Measurements from ENCODE around the gene CCR1. TPM values are rescaled to one million over a fixed set of nuclear protein-coding genes. Genes with fewer than 3 reads are reported as not detected.

The CCR1 gene
- total RNA-seq, 3 donors from 2014 or later: 4.3 to 15.0 (median 9.2) TPM

GRCh38 chr3:46221938-46222337 lies 13.8 kb upstream of the CCR1 start:
- intact Hi-C loops (cut with DNase I; ENCODE audit: low total_unique reads): no loop called here
- Histone ChIP-seq H3K4me3 (no peak overlapping the region), H3K27ac (no peak overlapping the region), H3K4me1 (no peaks in the 10 kb centered on the region), H3K36me3 (no peaks in the 10 kb centered on the region), H3K9me3 (peaks cover 0 to 10% of the 10 kb centered on the region in 2 donors), H3K27me3 (no peaks in the 10 kb centered on the region)
- TF ChIP-seq CTCF (IDR thresholded peaks at IDR 0.05): no peak
- TF ChIP-seq POLR2A (IDR thresholded peaks at IDR 0.05): no peak
- no peak for TF ChIP-seq POLR2AphosphoS5 (IDR thresholded peaks at IDR 0.05)
- DNase-seq (ENCODE audit: low spot score in 2 of 2): no peak

- peaks cover 0 to 8% of the 10 kb centered on the region in 2 donors for H3K9me3 ChIP-seq
- H3K4me1 ChIP-seq: no peaks in the 10 kb centered on the region
- no peak overlapping the region for H3K27ac ChIP-seq
- no peak overlapping the region for H3K4me3 ChIP-seq
- no peaks in the 10 kb centered on the region for H3K27me3 ChIP-seq
- intact Hi-C loops (cut with DNase I; ENCODE audit: low total_unique reads): no loop called here
- DNase-seq (ENCODE audit: low spot score in 2 of 2): no peak
- H3K36me3 ChIP-seq: no peaks in the 10 kb centered on the region
- TF ChIP-seq POLR2A (IDR thresholded peaks at IDR 0.05) (no peak), POLR2AphosphoS5 (IDR thresholded peaks at IDR 0.05) (no peak), CTCF (IDR thresholded peaks at IDR 0.05) (no peak)
Measured at GRCh38 chr3:46221391-46221790, 13.3 kb upstream of the CCR1 start.

- Histone ChIP-seq H3K36me3 (no peaks in the 10 kb centered on the region), H3K27me3 (no peaks in the 10 kb centered on the region)
- intact Hi-C loops (cut with DNase I; ENCODE audit: low total_unique reads): no loop called here
Measured at GRCh38 chr3:46218196-46218709, 10.1 kb upstream of the CCR1 start.

GRCh38 chr3:46215810-46216414 lies 7.8 kb upstream of the CCR1 start:
- Histone ChIP-seq H3K9me3 (no peaks in the 10 kb centered on the region), H3K4me1 (no peaks in the 10 kb centered on the region), H3K27ac (no peak overlapping the region), H3K36me3 (no peaks in the 10 kb centered on the region), H3K4me3 (no peak overlapping the region), H3K27me3 (no peaks in the 10 kb centered on the region)
- no peak for DNase-seq (ENCODE audit: low spot score in 2 of 2)
- intact Hi-C loops (cut with DNase I; ENCODE audit: low total_unique reads): no loop called here
- TF ChIP-seq POLR2AphosphoS5 (IDR thresholded peaks at IDR 0.05) (no peak), CTCF (IDR thresholded peaks at IDR 0.05) (no peak), POLR2A (IDR thresholded peaks at IDR 0.05) (no peak)

More at GRCh38 chr3:46218196-46218709, 10.1 kb upstream of the CCR1 start:
- Histone ChIP-seq H3K27ac (no peak overlapping the region), H3K4me3 (no peak overlapping the region), H3K9me3 (no peaks in the 10 kb centered on the region), H3K4me1 (no peaks in the 10 kb centered on the region)
- DNase-seq (ENCODE audit: low spot score in 2 of 2): no peak
- no peak for TF ChIP-seq POLR2AphosphoS5 (IDR thresholded peaks at IDR 0.05)
- no peak for TF ChIP-seq POLR2A (IDR thresholded peaks at IDR 0.05)
- TF ChIP-seq CTCF (IDR thresholded peaks at IDR 0.05): no peak

- H3K4me1 ChIP-seq: no peaks in the 10 kb centered on the region
- TF ChIP-seq POLR2A (IDR thresholded peaks at IDR 0.05) (no peak), CTCF (IDR thresholded peaks at IDR 0.05) (no peak), POLR2AphosphoS5 (IDR thresholded peaks at IDR 0.05) (no peak)
- H3K4me3 ChIP-seq: no peak overlapping the region
- H3K36me3 ChIP-seq: no peaks in the 10 kb centered on the region
- intact Hi-C loops (cut with DNase I; ENCODE audit: low total_unique reads): no loop called here
- H3K9me3 ChIP-seq: no peaks in the 10 kb centered on the region
- no peaks in the 10 kb centered on the region for H3K27me3 ChIP-seq
- DNase-seq (ENCODE audit: low spot score in 2 of 2): no peak
- no peak overlapping the region for H3K27ac ChIP-seq
Measured at GRCh38 chr3:46214751-46215352, 6.7 kb upstream of the CCR1 start.
